ENCODE results near the gene BPGM.

GRCh38 chr7:134660242-134660785 lies 13.7 kb downstream of the BPGM start:
- TF ChIP-seq CTCF (IDR thresholded peaks at IDR 0.05) (no peak), POLR2A (IDR thresholded peaks at IDR 0.05) (no peak)

Data from heart left ventricle (tissue), 13 donors.